GM18951 (cell line): ENCODE measurements around the gene CHCHD3.

Experiments
- POLR2A ChIP-seq: IDR thresholded peaks from 4 replicates; pipeline ENCODE4 v1.6.1; 2011; ENCODE audit warnings: mild to moderate bottlenecking; ENCODE audit not compliant: insufficient read length, insufficient read depth; ENCODE audit errors: extremely low read depth
- in situ Hi-C: fragments of 300-500 bp; cut with MboI; formaldehyde crosslinking; loops from one replicate; pipeline ENCODE4 v1.12.0; 2022; ENCODE audit warnings: low sequenced_read_pairs, mixed read lengths, inconsistent platforms; ENCODE audit not compliant: unreplicated experiment

CHCHD3 gene

DNA sequence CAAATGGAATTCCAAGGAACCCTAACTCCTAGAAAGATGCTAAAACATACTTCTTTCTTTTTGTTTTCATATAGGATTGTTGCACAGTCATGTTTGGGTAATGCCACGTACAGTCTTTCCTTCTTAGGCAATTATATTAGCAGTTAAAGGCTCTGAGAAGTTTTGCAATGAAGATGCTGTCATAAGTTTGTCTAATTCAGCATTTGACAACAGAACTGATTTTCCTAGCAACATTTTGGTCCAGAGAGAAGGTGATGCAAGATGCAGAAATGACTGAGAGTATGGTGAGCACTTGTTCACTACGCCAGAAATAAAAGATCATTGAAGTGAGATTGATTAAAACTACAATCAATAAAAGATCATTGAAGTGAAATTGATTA lies 321.7 kb downstream of the CHCHD3 start:
- TF ChIP-seq POLR2A: no peak
- in situ Hi-C loops: no loop called here

GRCh38 chr7:132759482-132760243 lies 322.2 kb downstream of the CHCHD3 start:
- no peak for TF ChIP-seq POLR2A
- in situ Hi-C loops: no loop called here

DNA sequence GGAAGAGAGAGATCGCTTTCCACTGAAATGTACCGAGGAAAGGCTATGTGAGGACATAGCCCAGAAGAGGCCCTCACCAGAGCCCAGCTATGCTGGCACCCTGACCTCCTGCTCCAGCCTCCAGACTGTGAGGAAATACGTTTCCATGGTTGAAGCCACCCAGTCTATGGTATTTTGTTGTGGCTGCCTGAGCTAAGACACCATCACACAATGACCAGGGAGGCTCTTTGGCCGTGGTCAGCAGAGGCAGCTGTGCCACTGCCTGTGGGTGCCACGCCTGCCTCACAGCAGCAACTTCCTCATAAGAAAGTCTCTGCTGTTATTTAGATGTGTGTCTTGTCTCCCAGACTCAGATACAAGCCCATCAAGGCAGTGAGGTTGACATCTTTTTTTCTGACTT lies 322.9 kb downstream of the CHCHD3 start:
- no peak for TF ChIP-seq POLR2A
- in situ Hi-C loops: no loop called here

GRCh38 chr7:132757783-132758182 lies 324.1 kb downstream of the CHCHD3 start:
- TF ChIP-seq POLR2A: no peak
- in situ Hi-C loops: no loop called here

- in situ Hi-C loops: no loop called here
Observed at GRCh38 chr7:132756484-132756990, 325.4 kb downstream of the CHCHD3 start.

GRCh38 chr7:132755538-132756483 lies 326.1 kb downstream of the CHCHD3 start:
- in situ Hi-C loops: no loop called here

More at GRCh38 chr7:132756484-132756990, 325.4 kb downstream of the CHCHD3 start:
- no peak for TF ChIP-seq POLR2A

DNA sequence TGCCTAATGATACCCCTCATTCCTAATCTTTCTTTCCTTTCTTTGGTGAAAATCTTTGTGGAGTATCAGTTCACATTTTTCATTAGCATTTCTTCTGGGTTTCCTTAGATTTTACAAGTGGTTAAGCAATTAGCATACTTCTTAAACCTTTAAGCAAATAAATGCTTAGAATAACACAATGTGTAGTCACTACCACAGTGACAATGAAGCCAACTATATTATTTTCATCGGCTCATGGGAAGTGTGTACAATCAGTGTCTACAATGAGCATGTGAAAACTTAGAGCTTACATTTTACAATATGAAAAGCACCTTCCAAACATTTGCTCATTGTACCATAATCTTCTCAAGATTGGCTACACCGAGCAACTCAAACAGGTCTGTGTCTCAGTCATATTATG lies 329.5 kb downstream of the CHCHD3 start:
- in situ Hi-C loops: no loop called here
- no peak for TF ChIP-seq POLR2A

More at GRCh38 chr7:132755538-132756483, 326.1 kb downstream of the CHCHD3 start:
- TF ChIP-seq POLR2A: no peak

- TF ChIP-seq POLR2A: no peak
- in situ Hi-C loops: no loop called here
Observed at GRCh38 chr7:132751244-132751647, 330.6 kb downstream of the CHCHD3 start.

DNA sequence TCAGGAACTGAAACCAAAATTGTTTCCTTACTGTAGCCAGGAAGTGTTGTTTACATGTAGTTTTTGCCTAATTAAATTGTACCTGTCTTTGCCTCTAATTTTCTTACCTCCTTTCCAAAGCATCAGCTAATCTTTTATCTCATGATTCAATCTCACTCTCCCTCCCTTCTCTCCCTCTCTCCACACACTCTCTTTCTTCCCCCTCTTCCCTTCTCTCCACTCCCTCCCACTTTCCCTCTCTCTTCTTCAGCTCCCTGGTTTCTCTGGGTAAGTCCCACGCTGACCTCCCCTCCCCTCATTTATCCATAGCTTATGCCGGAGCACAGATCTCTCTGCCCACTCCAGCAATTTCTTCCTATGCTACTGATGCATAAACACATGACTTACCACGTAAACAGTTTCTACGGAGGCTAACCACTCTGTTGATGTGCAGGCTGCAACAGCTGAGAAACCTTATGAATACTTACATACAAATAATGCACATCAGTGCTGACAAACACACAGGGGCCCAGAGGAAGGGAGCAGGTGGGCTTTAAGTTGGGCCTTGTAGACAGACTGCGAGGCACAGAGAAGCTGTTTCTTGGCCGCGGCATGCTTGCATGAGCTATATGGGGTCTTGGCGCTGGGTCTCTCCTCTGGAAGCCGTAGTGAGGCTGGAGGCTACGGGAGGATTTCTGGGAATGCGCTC lies 331.2 kb downstream of the CHCHD3 start:
- in situ Hi-C loops: no loop called here
- TF ChIP-seq POLR2A: no peak

DNA sequence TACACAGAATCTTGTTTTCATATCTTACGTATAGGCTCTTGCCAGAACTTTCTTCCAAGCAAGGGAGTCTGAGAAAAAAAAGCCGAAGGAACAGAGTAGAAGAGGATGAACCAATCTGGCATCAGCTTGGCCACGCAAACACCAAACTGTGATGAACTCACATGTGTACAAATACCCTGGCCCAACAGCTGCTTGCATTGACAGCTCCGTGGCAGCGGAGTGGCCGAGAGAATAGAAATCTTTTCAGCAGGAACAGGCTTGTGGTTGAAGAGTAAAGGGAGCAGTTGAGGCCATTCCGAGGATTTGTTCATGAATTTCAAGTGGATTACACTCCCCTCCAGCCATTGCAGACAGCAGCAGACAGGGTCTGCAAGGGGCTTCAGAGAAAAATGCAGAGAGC lies 331.8 kb downstream of the CHCHD3 start:
- TF ChIP-seq POLR2A: no peak
- in situ Hi-C loops: no loop called here

GRCh38 chr7:132745510-132745909 lies 336.4 kb downstream of the CHCHD3 start:
- no peak for TF ChIP-seq POLR2A
- in situ Hi-C loops: no loop called here

- in situ Hi-C loops: no loop called here
- TF ChIP-seq POLR2A: no peak
Observed at GRCh38 chr7:132743974-132744373, 337.9 kb downstream of the CHCHD3 start.

DNA sequence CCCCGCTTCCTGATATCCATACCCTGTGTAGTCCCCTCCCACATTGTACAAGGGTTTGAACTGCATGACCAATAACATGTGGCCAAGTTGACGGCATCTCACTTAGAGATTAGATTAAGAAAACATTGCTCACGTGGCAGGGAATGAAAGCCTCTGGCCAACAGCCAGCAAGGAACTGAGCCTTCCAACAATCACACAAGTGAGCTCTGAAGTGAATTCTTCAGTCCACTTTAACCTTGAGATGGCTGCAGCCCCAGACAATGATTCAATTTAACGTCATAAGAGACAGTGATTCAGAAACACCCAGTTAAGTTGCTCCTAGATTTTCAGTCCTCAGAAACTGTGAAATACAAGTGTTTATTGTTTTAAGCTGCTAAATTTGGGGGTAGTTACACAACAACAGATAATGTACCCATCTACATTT lies 339.7 kb downstream of the CHCHD3 start:
- in situ Hi-C loops: no loop called here
- TF ChIP-seq POLR2A: no peak

DNA sequence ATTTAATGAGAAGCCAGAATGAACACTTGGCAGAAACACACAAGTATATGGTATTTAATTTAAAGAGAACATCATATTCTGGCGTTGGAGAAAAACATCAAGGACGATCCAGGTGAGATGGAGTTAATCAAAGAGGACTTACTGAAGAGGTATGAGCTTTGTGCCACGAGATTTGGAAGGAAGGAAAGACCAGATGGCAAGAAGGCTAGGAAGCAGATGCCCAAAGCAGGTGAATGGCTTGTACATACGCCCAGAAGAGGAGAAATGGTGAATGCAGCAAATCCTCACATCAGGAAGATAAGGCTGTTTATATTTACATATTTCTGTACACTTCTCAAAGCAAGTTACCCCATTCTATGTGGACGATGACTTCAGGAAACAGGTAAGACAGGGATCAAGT lies 341.7 kb downstream of the CHCHD3 start:
- TF ChIP-seq POLR2A: no peak
- in situ Hi-C loops: no loop called here
